HUES6 (cell line): ENCODE data around the gene ZNF319.
A peak's percentile ranks its signal among the peaks of the same experiment; 100 is the strongest.

ENCODE experiments used
- H3K27ac ChIP-seq: 2 replicates; pipeline ENCODE4 v1.7.0; 2013; ENCODE audit warnings: low read depth, mild to moderate bottlenecking, low read length, inconsistent platforms
- H3K27me3 ChIP-seq: 2 replicates; pipeline ENCODE4 v1.6.1; 2013; ENCODE audit warnings: low read length; ENCODE audit not compliant: control insufficient read depth, insufficient read depth
- H3K36me3 ChIP-seq: 2 replicates; pipeline ENCODE4 v1.6.1; 2013; ENCODE audit warnings: low read length; ENCODE audit not compliant: control insufficient read depth, insufficient read depth
- H3K4me1 ChIP-seq: 2 replicates; pipeline ENCODE4 v1.6.1; 2013; ENCODE audit warnings: low read length; ENCODE audit not compliant: control insufficient read depth, insufficient read depth
- H3K4me3 ChIP-seq: 2 replicates; pipeline ENCODE4 v1.5.1; 2013; ENCODE audit warnings: low read depth, low read length
- H3K9ac ChIP-seq: one replicate; pipeline ENCODE4 v1.6.1; 2013; ENCODE audit warnings: mild to moderate bottlenecking, low read length
- H3K9me3 ChIP-seq: 2 replicates; pipeline ENCODE4 v1.6.1; 2013; ENCODE audit warnings: low read depth, low read length; ENCODE audit not compliant: control insufficient read depth, insufficient read depth

The ZNF319 gene

DNA sequence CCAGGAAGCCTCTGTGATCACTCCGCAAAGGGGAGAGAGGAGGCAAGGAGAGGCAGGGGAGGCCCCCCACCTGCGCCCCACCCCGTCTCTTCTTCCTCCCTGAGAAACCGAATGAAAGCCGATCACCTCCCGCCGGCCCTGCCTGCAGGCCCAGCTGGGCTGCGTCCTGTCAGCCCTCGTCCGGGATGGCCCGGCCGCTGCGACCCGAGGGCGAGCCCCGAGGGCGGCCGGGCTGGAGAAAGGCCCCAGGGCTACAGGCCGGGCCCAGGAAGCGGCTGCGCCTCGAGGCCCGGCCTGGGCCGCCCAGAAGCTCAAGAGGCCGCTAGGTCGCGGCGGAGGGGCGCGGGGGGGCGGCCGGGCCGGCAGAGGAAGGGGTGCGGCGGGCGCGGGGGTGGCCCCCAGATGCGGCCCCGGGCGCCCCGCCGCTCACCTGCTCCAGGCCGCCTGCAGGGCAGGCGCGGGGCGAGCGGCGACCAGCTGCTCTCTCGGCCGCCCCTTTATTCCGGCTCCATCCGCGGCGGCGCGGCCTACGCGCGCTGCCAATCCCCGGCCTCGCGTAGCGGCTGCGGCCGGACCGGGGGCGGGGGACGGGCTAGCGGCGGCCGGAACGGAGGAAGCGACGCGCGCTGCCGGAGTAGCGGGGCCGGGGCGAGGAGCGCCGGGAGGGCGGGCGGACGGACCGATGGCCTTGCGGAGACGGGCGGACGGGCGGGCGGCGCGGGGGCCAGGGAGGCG, at the start of gene ZNF319:
Gene ZNF319, minus strand, starts transcription at position 702 of the 735 bp plus-strand sequence. CDS start 2,407 bp downstream, outside the sequence.
- H3K36me3 ChIP-seq = peaks cover 39% of the 10 kb centered on the region
- H3K4me3 ChIP-seq = peak within 1 kb of the TSS; percentile 79
- no peaks in the 10 kb centered on the region for H3K27me3 ChIP-seq
- H3K27ac ChIP-seq = peak within 1 kb of the TSS; percentile 37; the same call in 1 of the 2 replicates
- H3K9me3 ChIP-seq = no peaks in the 10 kb centered on the region
- peaks cover 24% of the 10 kb centered on the region for H3K4me1 ChIP-seq
- H3K9ac ChIP-seq = peak within 1 kb of the TSS; percentile 64

DNA sequence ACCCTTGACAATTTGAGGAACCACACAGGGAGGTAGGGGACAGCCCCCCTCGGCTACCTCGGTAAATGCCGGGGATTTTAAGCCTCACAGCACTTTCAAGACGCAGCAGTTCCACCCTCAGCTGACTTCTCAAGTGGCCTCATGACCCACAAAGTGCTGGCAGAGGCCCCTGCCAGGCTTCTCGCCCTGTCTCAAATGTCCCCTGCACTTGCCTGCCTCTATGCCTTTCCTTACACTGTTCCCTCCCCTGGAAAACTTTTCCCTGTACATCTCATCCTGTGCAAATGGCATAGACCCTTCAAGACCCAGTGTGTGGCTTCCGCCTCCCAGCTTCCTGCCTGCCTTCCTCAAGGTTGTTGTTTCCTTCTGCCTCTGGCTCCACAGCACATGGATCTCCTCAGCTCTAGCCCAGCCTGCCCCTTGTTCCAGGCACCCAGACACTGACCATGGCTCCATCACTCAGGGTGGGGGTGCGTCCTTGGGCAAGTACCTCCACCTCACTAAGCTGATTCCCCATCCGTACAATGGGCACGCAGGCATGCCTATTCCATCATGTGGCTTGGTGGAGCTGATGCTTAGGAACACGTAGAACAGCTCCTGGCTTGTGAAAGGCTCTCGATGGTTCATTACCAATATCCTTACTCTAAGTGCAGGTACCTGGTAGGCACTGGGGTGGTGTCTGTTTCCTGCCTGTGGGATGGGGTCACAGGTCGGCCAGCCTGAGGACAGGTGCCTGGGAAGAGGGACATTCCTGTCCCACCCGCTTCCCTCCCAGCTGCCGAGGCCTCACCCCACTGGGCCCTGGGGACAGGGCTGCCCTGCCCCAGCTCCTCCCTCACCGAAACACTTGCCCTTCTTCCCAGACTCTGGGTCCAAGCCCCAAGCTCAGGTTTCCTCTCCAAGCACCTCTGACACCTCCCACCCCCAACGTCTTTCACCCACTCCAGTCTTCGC, 49.0 kb upstream of the ZNF319 start:
- no peak overlapping the region for H3K27ac ChIP-seq
- no peak overlapping the region for H3K4me3 ChIP-seq
- no peaks in the 10 kb centered on the region for H3K9me3 ChIP-seq
- H3K27me3 ChIP-seq = no peaks in the 10 kb centered on the region
- peaks cover 8% of the 10 kb centered on the region for H3K36me3 ChIP-seq
- H3K9ac ChIP-seq = no peak overlapping the region
- H3K4me1 ChIP-seq = peaks cover 19% of the 10 kb centered on the region

DNA sequence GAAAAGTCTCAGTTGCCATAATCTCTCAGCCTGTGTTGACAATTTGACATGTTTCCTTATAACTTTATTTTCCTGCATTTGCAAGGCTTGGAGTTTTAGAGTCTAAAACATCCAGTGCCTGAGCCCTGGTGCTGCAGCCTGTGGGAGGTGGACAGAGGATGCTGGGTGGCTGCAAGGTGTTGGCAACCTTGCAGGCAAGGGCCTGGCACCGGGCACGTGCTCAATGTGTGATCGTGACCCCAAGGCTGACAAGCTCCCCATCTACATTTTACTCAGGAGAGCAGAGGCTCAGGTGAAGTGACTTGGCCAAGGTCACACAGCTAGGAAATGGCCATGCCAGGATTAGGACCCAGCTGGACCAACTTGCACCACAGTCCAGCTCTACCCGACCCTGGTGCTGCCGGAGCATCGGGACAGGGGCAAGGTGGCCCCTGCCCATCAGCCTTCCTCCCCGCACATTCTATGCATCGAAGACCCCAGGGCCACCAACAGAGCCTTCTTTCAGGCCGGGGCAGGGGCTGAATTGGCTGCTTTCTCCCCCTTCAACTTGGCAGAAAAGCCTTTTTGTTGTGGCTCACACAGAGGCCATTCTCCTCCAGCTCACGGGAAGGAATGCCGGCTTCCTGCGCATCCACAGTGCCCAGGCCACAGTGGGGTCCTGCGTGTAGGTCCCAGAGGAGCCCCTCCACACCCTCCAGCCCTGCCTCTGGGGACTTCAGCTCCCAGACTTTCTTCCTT, 48.2 kb upstream of the ZNF319 start:
- no peaks in the 10 kb centered on the region for H3K27me3 ChIP-seq
- no peaks in the 10 kb centered on the region for H3K9me3 ChIP-seq
- no peak overlapping the region for H3K9ac ChIP-seq
- H3K4me1 ChIP-seq = peaks cover 19% of the 10 kb centered on the region
- H3K27ac ChIP-seq = no peak overlapping the region
- H3K4me3 ChIP-seq = no peak overlapping the region
- peaks cover 15% of the 10 kb centered on the region for H3K36me3 ChIP-seq

DNA sequence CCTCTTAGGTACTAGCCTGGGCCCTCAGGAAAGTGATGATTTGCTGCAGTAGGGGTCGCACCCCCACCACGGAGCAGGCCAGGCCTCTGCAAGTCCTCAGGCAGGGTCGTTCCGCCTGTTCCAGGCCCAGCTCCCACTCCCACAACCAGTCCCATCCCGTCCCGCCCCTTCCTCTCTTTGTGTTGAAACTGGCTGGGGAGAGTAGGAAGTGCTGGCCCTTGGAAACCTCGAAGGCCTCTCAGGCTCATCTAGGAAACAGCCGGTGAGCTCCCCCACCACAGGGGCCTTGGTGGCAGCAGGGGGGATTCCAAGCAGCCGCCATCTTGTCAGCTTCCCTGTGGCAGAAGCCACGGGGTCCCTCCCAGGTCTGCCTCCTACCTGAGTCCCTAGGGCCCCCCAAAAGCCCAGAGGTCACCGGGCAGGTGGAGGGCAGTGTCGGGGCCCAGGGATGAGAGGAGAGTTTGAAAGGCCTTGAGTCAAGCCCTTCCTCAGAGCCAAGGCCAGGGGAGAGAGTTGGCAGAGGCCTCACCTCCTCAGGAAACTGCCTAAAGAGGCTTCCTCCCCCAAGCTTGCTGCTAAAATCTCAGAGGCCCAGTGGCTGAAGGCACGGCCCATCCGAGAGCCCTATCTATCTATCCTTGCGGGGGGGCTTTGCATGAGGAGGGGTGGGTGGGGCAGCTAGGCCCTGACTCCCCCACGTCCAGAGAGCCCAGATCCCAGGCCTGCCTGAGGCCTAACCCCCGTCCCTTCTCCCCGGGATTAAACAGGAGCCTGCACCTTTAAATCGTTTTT, 47.3 kb upstream of the ZNF319 start:
- Histone ChIP-seq H3K36me3 (peaks cover 24% of the 10 kb centered on the region), H3K4me3 (no peak overlapping the region), H3K27me3 (no peaks in the 10 kb centered on the region), H3K9me3 (no peaks in the 10 kb centered on the region), H3K9ac (no peak overlapping the region), H3K4me1 (peaks cover 19% of the 10 kb centered on the region), H3K27ac (peak overlapping the region; percentile 75)

DNA sequence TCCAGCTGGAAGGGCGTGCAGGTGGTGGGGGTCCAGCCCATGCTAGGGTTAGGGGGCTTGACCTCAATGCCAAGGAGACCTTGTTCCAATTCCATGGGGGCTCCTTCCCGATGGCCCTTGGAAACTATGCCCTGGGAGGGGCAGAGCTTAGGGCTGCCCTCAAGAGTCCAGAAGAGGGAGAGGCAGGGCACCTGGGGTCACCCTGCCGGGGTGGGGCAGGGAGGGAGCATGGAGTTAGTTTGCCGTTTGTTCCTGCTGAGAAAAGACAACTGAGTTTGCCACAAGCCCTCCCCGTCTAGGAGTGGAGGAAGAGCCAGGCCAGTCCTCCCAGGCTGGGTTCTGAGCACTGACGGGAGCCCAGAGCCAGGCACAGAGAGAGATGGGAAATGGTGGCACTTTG, 46.5 kb upstream of the ZNF319 start:
- no peak overlapping the region for H3K27ac ChIP-seq
- H3K4me3 ChIP-seq = no peak overlapping the region
- no peak overlapping the region for H3K9ac ChIP-seq
- no peaks in the 10 kb centered on the region for H3K27me3 ChIP-seq
- peaks cover 32% of the 10 kb centered on the region for H3K36me3 ChIP-seq
- H3K9me3 ChIP-seq = no peaks in the 10 kb centered on the region
- H3K4me1 ChIP-seq = peaks cover 19% of the 10 kb centered on the region

DNA sequence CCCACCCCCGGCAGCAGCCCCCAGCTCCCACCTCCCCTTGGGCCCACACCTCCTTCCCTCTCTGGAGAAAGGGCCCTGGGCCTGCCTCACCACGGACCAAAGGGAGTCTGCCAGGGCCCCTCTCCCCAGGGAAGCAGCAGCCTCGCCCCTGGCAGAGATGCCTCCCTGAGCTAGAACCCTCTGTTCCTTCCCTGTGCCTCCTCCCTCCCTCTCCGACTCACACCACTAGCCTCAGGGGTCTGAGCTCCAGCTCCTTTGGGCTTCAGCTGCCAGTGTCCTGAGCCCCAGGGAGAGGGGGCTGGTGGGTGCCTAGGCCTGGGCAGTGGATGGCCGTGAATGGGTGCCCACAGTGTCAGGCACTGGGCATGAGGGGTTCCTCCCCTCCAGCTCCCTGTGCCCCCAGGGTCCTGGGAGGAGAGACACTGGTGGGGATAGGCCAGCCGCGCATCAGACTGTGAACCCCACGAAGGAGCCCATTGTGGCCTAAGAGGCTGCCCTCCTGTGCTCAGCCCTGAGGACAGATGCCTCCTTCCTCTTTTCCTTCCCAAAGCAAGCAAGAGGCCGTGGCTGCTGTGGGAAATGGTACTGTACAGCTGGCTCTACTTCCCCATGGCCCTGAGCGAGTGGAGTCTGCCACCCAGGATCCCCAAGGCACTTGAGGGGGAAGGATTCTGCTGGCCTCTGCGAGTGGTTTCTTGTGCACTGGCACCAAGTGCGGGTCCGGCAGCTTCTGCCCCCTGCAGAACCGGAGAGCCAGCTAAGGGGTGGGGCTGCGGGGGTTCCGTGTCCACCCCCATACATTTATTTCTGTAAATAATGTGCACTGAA, 45.8 kb upstream of the ZNF319 start:
- H3K36me3 ChIP-seq = peaks cover 38% of the 10 kb centered on the region
- H3K27ac ChIP-seq = no peak overlapping the region
- peaks cover 19% of the 10 kb centered on the region for H3K4me1 ChIP-seq
- no peak overlapping the region for H3K9ac ChIP-seq
- H3K27me3 ChIP-seq = no peaks in the 10 kb centered on the region
- H3K4me3 ChIP-seq = no peak overlapping the region
- no peaks in the 10 kb centered on the region for H3K9me3 ChIP-seq

DNA sequence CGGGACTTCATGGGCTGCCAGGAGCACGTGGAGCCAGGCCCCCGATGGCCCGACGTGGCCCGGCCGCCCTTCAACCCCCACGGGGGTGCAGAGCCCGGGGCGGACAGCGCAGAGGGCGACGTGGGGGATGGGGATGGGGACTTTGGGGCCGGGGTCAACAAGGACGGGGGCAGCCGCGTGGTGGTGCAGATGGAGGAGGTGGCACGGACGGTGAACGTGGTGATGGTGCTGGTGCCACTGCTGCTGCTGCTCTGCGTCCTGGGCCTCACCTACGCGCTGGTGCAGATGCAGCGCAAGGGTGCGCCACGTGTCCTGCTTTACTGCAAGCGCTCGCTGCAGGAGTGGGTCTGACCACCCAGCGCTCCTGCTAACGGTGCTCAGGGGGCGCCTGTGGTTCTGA, 44.6 kb upstream of the ZNF319 start:
- Histone ChIP-seq H3K9ac (no peak overlapping the region), H3K4me1 (peaks cover 19% of the 10 kb centered on the region), H3K27ac (no peak overlapping the region), H3K27me3 (no peaks in the 10 kb centered on the region), H3K4me3 (no peak overlapping the region), H3K9me3 (no peaks in the 10 kb centered on the region), H3K36me3 (peaks cover 49% of the 10 kb centered on the region)

DNA sequence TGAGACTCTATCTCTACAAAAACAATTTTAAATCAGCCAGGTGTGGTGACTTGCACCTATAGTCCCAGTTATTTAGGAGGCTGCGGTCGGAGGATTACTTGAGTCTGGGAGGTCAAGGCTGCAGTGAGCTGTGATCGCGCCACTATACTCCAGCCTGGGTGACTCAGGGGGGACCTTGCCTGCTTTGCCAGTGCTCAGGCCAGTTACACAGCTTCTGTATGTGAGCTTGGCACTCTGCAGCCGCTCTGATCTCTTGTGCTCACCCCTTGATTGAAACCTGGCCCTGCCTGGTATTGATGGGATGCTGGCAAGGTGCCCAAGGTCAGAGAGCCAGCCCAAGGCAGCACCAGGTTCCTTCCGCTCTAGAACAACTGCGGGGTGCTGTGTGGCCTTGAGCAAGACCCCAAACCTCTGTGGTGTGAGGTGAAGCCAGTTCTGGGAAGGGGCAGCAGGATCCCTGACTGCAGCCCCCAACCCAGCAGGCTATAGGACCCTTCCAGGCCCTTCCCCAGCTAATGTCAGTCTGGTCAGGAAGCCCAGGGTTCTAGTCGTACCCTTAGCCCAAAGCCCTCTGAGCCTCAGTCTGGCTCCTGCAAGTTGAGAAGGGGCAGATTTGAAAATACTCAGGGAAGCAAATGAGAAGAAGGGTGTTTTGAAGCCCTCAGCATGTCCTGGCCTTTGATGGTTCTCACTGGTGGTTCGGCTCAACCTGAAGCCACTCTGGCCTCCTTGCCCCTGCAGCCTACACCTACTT, 44.0 kb upstream of the ZNF319 start:
- Histone ChIP-seq H3K4me1 (peaks cover 19% of the 10 kb centered on the region), H3K36me3 (peaks cover 55% of the 10 kb centered on the region), H3K27ac (no peak overlapping the region), H3K9ac (no peak overlapping the region), H3K9me3 (no peaks in the 10 kb centered on the region), H3K4me3 (no peak overlapping the region), H3K27me3 (no peaks in the 10 kb centered on the region)

DNA sequence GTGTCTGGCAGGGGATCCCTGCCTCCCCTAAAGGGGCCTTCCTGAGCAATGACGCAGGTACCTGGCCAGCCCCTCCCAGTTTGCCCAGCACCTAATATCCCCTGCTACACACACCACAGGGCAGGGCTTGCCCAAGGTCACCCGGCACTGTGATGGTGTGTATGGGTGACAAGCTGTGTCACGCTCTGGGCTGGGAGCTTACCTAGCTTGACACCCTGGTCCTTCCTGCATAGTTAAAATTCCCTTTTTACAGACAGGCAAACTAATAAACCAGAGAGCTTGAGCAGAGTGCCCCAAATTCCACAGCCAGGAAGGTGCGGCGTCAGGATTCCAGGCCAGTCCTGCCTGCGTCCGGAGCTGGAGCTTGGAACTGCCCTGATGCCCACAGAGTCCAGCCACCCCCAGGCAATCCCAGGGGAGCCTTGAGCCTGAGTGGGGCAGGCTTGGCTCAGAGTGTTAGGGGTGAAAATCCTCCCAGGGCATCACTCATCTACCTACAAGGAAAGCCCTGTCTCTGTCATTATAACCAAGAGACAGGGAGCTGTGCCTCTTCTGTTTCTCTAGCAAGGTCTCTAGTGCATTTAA, 43.2 kb upstream of the ZNF319 start:
- H3K27ac ChIP-seq = no peak overlapping the region
- H3K9ac ChIP-seq = no peak overlapping the region
- peaks cover 19% of the 10 kb centered on the region for H3K4me1 ChIP-seq
- no peaks in the 10 kb centered on the region for H3K27me3 ChIP-seq
- H3K4me3 ChIP-seq = no peak overlapping the region
- no peaks in the 10 kb centered on the region for H3K9me3 ChIP-seq
- peaks cover 62% of the 10 kb centered on the region for H3K36me3 ChIP-seq
